Loucy (cell line): ENCODE data around the gene DERL2.
A peak's percentile ranks its signal among the peaks of the same experiment; 100 is the strongest.

Source experiments
- H2AFZ ChIP-seq: fragments of 200-600 bp; sonication (generic); 2 replicates; pipeline ENCODE4 v1.6.0; 2016; ENCODE audit warnings: antibody characterized with exemption, mild to moderate bottlenecking, low read length, moderate library complexity
- H3F3A ChIP-seq: fragments of 200-600 bp; 2 replicates; pipeline ENCODE4 v1.6.0; 2016; ENCODE audit warnings: antibody characterized with exemption, low read depth, mild to moderate bottlenecking
- H3K27me3 ChIP-seq: fragments of 200-600 bp; sonication (generic); 2 replicates; pipeline ENCODE4 v1.6.1; 2014; ENCODE audit warnings: low read length, mild to moderate bottlenecking; ENCODE audit not compliant: insufficient read depth, poor library complexity, severe bottlenecking
- H3K36me3 ChIP-seq: fragments of 200-600 bp; sonication (generic); 2 replicates; pipeline ENCODE4 v1.6.1; 2016; ENCODE audit warnings: low read length; ENCODE audit not compliant: insufficient read depth
- H3K4me1 ChIP-seq: fragments of 200-600 bp; sonication (generic); 2 replicates; pipeline ENCODE4 v1.5.1; 2014; ENCODE audit warnings: low read length, mild to moderate bottlenecking; ENCODE audit not compliant: insufficient read depth, poor library complexity, severe bottlenecking
- H3K4me2 ChIP-seq: fragments of 200-600 bp; sonication (generic); 2 replicates; pipeline ENCODE4 v1.6.0; 2014; ENCODE audit warnings: antibody characterized with exemption, low read length, low read depth, mild to moderate bottlenecking; ENCODE audit not compliant: poor library complexity, severe bottlenecking
- H3K4me3 ChIP-seq: fragments of 200-600 bp; sonication (generic); 2 replicates; pipeline ENCODE4 v1.5.1; 2014; ENCODE audit warnings: low read length, mild to moderate bottlenecking, mixed read lengths; ENCODE audit not compliant: poor library complexity, severe bottlenecking
- H3K79me2 ChIP-seq: fragments of 200-600 bp; sonication (generic); 2 replicates; pipeline ENCODE4 v1.6.1; 2014; ENCODE audit warnings: low read length; ENCODE audit not compliant: insufficient read depth
- H3K9ac ChIP-seq: fragments of 200-600 bp; sonication (generic); 2 replicates; pipeline ENCODE4 v1.6.0; 2014; ENCODE audit warnings: mild to moderate bottlenecking, low read depth, low read length, moderate library complexity; ENCODE audit not compliant: poor library complexity, severe bottlenecking
- H3K9me2 ChIP-seq: fragments of 200-600 bp; sonication (generic); replicated peaks from 2 replicates; pipeline ENCODE4 v1.6.1; 2016; ENCODE audit warnings: low read depth, low read length, mixed read lengths
- H3K9me3 ChIP-seq: fragments of 200-600 bp; sonication (generic); 2 replicates; pipeline ENCODE4 v1.6.1; 2014; ENCODE audit warnings: mild to moderate bottlenecking, antibody characterized with exemption, low read length, low read depth; ENCODE audit not compliant: insufficient read depth
- H4K20me1 ChIP-seq: fragments of 200-600 bp; sonication (generic); 2 replicates; pipeline ENCODE4 v1.6.0; 2014; ENCODE audit warnings: antibody characterized with exemption, low read length, mild to moderate bottlenecking; ENCODE audit not compliant: insufficient read depth, poor library complexity, severe bottlenecking
- EZH2phosphoT487 ChIP-seq: fragments of 200-600 bp; IDR thresholded peaks from 2 replicates; pipeline ENCODE4 v1.6.1; 2018; ENCODE audit warnings: antibody characterized with exemption, mild to moderate bottlenecking, moderate library complexity, borderline replicate concordance
- TF ChIP-seq, protein P1 (sequence below): fragments of 200-600 bp; sonication (generic); conservative IDR thresholded peaks from 2 replicates; pipeline ENCODE4 v1.5.1; 2014; ENCODE audit warnings: mild to moderate bottlenecking, antibody characterized with exemption, low read length

DERL2 gene

GRCh38 chr17:5502552-5502951 is 16.6 kb upstream of the DERL2 start:
- no peaks in the 10 kb centered on the region for H3F3A ChIP-seq
- H3K4me1 ChIP-seq = peaks cover 13% of the 10 kb centered on the region
- no peaks in the 10 kb centered on the region for H4K20me1 ChIP-seq
- no peaks in the 10 kb centered on the region for H3K9me2 ChIP-seq
- no peak overlapping the region for H3K9ac ChIP-seq
- no peaks in the 10 kb centered on the region for H3K27me3 ChIP-seq
- H2AFZ ChIP-seq = no peak overlapping the region
- no peak overlapping the region for H3K4me3 ChIP-seq
- no peak for TF ChIP-seq EZH2phosphoT487
- TF ChIP-seq, protein P1, sequence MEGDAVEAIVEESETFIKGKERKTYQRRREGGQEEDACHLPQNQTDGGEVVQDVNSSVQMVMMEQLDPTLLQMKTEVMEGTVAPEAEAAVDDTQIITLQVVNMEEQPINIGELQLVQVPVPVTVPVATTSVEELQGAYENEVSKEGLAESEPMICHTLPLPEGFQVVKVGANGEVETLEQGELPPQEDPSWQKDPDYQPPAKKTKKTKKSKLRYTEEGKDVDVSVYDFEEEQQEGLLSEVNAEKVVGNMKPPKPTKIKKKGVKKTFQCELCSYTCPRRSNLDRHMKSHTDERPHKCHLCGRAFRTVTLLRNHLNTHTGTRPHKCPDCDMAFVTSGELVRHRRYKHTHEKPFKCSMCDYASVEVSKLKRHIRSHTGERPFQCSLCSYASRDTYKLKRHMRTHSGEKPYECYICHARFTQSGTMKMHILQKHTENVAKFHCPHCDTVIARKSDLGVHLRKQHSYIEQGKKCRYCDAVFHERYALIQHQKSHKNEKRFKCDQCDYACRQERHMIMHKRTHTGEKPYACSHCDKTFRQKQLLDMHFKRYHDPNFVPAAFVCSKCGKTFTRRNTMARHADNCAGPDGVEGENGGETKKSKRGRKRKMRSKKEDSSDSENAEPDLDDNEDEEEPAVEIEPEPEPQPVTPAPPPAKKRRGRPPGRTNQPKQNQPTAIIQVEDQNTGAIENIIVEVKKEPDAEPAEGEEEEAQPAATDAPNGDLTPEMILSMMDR = no peak
- H3K36me3 ChIP-seq = no peaks in the 10 kb centered on the region
- H3K4me2 ChIP-seq = no peak overlapping the region
- H3K9me3 ChIP-seq = no peaks in the 10 kb centered on the region
- no peaks in the 10 kb centered on the region for H3K79me2 ChIP-seq

- H3K9ac ChIP-seq = no peak overlapping the region
Observed at GRCh38 chr17:5501685-5502084, 15.7 kb upstream of the DERL2 start.

GRCh38 chr17:5500589-5501391 is 14.8 kb upstream of the DERL2 start:
- no peaks in the 10 kb centered on the region for H3K27me3 ChIP-seq
- no peak for TF ChIP-seq EZH2phosphoT487
- TF ChIP-seq, protein P1 = no peak
- no peaks in the 10 kb centered on the region for H4K20me1 ChIP-seq
- peak overlapping the region; percentile 56 for H3K9ac ChIP-seq
- peak overlapping the region; percentile 73 for H3K4me3 ChIP-seq
- no peaks in the 10 kb centered on the region for H3K9me3 ChIP-seq
- peak overlapping the region; percentile 76 for H3K4me2 ChIP-seq
- peak overlapping the region; percentile 76 for H2AFZ ChIP-seq
- no peaks in the 10 kb centered on the region for H3K36me3 ChIP-seq
- H3K9me2 ChIP-seq = no peaks in the 10 kb centered on the region
- H3K79me2 ChIP-seq = no peaks in the 10 kb centered on the region
- H3F3A ChIP-seq = no peaks in the 10 kb centered on the region
- H3K4me1 ChIP-seq = peaks cover 13% of the 10 kb centered on the region

More at GRCh38 chr17:5501685-5502084, 15.7 kb upstream of the DERL2 start:
- Histone ChIP-seq H3F3A (no peaks in the 10 kb centered on the region), H3K4me2 (peak overlapping the region; percentile 76), H2AFZ (no peak overlapping the region), H4K20me1 (no peaks in the 10 kb centered on the region), H3K9me2 (no peaks in the 10 kb centered on the region), H3K4me1 (peaks cover 13% of the 10 kb centered on the region), H3K36me3 (no peaks in the 10 kb centered on the region), H3K9me3 (no peaks in the 10 kb centered on the region), H3K79me2 (no peaks in the 10 kb centered on the region), H3K27me3 (no peaks in the 10 kb centered on the region), H3K4me3 (no peak overlapping the region)
- no peak for TF ChIP-seq EZH2phosphoT487
- TF ChIP-seq, protein P1 = no peak
